GM13977 (cell line): Measurements from ENCODE around the gene IKZF2.
A peak's percentile ranks its signal among the peaks of the same experiment; 100 is the strongest.

Experiments
- DNase-seq: peaks from one replicate; pipeline ENCODE4 v3.0.0; 2012; ENCODE audit warnings: low spot score
- in situ Hi-C: fragments of 300-500 bp; cut with MboI; formaldehyde crosslinking; loops from one replicate; pipeline ENCODE4 v1.12.0; 2022; ENCODE audit warnings: low sequenced_read_pairs, low pct_unique_long_range_greater_than_20kb, mixed read lengths, inconsistent platforms; ENCODE audit not compliant: unreplicated experiment
- TF ChIP-seq, protein P1 (sequence below): IDR thresholded peaks from 2 replicates; pipeline ENCODE4 v1.5.1; 2012; ENCODE audit warnings: mild to moderate bottlenecking, control low read depth; ENCODE audit not compliant: insufficient read depth; ENCODE audit errors: extremely low read depth, missing control alignments

The IKZF2 gene

GRCh38 chr2:212958757-212959295 lies 192.6 kb downstream of the IKZF2 start:
- in situ Hi-C loops, result no loop called here
- DNase-seq, result no peak

GRCh38 chr2:212958133-212958532 lies 193.3 kb downstream of the IKZF2 start:
- DNase-seq, result no peak
- in situ Hi-C loops, result no loop called here
- TF ChIP-seq, protein P1, sequence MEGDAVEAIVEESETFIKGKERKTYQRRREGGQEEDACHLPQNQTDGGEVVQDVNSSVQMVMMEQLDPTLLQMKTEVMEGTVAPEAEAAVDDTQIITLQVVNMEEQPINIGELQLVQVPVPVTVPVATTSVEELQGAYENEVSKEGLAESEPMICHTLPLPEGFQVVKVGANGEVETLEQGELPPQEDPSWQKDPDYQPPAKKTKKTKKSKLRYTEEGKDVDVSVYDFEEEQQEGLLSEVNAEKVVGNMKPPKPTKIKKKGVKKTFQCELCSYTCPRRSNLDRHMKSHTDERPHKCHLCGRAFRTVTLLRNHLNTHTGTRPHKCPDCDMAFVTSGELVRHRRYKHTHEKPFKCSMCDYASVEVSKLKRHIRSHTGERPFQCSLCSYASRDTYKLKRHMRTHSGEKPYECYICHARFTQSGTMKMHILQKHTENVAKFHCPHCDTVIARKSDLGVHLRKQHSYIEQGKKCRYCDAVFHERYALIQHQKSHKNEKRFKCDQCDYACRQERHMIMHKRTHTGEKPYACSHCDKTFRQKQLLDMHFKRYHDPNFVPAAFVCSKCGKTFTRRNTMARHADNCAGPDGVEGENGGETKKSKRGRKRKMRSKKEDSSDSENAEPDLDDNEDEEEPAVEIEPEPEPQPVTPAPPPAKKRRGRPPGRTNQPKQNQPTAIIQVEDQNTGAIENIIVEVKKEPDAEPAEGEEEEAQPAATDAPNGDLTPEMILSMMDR, result no peak

More at GRCh38 chr2:212958757-212959295, 192.6 kb downstream of the IKZF2 start:
- TF ChIP-seq, protein P1, result no peak

DNA sequence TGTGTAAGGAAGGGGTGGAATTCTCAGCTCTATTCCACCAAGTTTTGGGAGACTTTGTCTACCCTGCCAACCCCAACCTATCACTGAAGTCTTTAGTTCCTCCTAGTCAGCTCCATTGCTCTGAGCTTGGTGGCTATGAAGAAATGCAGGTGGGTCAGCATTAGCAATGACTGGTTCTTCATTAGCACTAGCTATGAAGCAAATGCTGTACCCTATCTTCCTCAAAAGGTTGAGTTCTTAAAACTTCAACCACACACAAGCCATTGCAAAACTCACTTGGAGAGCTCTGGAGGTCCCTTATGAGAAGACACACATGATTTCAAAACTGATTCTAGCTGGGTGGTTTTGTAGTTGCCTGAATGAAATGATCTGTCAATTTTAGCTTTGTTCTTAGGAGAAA lies 193.8 kb downstream of the IKZF2 start:
- TF ChIP-seq, protein P1, result no peak
- in situ Hi-C loops, result no loop called here
- no peak for DNase-seq

GRCh38 chr2:212956665-212957607 lies 194.5 kb downstream of the IKZF2 start:
- in situ Hi-C loops, result no loop called here
- no peak for DNase-seq
- TF ChIP-seq, protein P1, result no peak

DNA sequence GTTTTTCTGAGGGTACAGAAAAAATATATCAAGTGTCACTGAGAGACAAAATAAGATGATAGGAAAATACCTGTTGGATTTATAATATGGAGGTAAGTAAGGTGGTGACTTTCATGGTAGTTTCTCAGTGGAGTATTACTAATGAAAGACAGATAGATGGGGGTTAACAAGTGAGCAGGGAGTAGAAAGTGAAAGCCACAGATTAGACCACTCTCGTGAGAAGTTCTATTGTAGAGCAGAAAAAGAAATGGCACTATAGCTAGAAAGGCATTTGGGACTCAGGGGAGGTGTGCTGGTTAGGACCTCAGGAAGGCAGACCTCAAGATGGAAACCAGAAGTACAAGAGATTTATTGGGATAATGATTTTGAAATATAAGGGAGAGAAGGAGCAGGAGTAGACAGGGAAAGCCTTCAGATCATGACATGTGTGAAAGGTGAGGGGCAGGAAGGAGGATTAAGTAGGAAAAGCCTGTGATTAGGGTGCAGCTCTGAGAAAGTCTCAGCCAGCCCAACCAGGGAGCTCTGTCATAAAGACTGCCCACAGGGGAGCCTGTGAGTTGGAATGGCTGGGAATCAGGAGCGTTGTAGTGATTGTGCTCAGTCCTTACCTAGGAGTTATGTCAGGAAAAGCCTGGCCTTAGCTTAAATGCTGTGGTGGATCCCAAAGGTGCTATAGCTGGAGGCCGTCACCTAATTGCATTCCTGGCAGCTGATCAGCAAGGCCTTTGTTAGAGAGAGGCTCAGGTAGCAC lies 198.1 kb downstream of the IKZF2 start:
- DNase-seq, result peak; percentile 23
- TF ChIP-seq, protein P1, result no peak
- in situ Hi-C loops, result no loop called here

DNA sequence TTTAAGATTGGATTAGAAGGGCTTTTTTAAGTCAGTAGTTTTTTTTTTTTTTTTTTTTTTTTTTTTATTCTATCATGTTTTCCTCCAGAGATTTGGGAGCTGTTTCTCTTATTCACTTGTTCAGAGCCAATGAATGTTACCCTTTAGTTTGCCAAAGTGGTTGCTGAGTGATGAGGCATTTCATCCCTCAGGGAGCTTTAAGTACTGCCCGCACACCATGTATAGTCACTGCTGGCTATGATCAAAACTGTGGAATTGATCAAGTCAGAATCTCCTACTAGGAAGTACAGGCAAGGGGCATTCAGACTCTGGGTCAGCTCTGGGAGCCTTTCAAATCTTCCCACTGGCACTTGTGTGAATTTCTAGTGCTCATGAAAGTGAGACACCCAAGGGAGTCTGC lies 201.6 kb downstream of the IKZF2 start:
- TF ChIP-seq, protein P1, result no peak
- no peak for DNase-seq
- in situ Hi-C loops, result no loop called here
